ENCODE results near the gene TBX5. TPM values are rescaled to one million over a fixed set of nuclear protein-coding genes. Genes with fewer than 3 reads are reported as not detected.

Gene TBX5
- total and polyA plus RNA-seq, 9 of the 15 experiments (the other 6 are each of a cell fraction or from before 2014, with no cell fraction given), result not detected

DNA sequence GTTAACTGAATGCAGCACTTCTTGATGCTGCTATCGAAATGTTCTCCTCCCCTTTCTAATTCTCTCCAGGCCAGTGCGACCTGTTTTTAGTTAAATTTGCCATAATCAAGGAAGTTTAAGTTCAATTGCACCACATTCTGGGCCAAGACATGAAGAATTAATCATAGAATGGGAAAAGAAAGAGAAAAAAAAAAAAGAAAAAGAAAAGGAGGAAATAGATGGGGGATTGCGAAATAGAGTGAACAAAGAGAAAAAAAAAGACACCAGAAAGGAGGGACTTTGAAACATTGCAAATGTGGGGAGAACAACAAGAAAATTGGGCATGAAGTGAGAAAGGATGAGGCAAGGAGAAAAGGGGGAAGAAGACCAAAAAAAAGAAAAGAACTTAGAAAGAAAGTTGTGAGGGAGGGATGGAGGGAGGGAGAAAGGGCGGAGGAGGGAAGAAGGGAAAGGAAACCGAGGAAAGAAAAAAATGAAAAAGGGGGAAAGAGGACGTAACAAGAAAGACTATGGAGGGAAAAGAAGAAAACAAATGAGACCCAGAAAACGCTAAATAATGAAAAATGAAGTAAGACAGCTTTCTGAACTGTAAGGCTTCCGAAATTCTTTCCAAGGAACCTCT is 32.8 kb upstream of the TBX5 start:
- no peaks in the 10 kb centered on the region for H3K79me2 ChIP-seq (ENCODE audit: control insufficient read depth, insufficient read depth, low read length)
- no peaks in the 10 kb centered on the region for H3K36me3 ChIP-seq (ENCODE audit: control insufficient read depth, insufficient read depth, low read length)
- H3K4me2 ChIP-seq (ENCODE audit: insufficient read depth, low read length), result no peak overlapping the region
- no peak overlapping the region for H3K4me3 ChIP-seq
- no peaks in the 10 kb centered on the region; the same call in 1 of the 2 replicates for H4K20me1 ChIP-seq (replicated peaks; ENCODE audit: control insufficient read depth, insufficient read depth, low read length)
- no peak overlapping the region for H3K9ac ChIP-seq (ENCODE audit: insufficient read depth in 1 of 2, low read depth in 2 of 2, low read length in 2 of 2)
- POLR2A ChIA-PET, result interaction anchor here (1.4 kb wide), 1 partner anchor 13 kb away, joined by 4 read pairs; no protein-coding TSS in a partner anchor
- no TSS peak for BruUV-seq (replicated peaks)
- no peaks in the 10 kb centered on the region for H3K9me1 ChIP-seq (ENCODE audit: control insufficient read depth, insufficient read depth, low read length)
- in situ Hi-C loops (cut with MboI), result no loop called here
- intact Hi-C loops (cut with micrococcal nuclease), result no loop called here
- no peak for ATAC-seq
- H3K27ac ChIP-seq (ENCODE audit: extremely low read depth, low read depth, low read length), result no peak overlapping the region
- H3K9me3 ChIP-seq (replicated peaks; ENCODE audit: control insufficient read depth, insufficient read depth, low read depth, low read length), result no peaks in the 10 kb centered on the region
- TF ChIP-seq, protein P1, sequence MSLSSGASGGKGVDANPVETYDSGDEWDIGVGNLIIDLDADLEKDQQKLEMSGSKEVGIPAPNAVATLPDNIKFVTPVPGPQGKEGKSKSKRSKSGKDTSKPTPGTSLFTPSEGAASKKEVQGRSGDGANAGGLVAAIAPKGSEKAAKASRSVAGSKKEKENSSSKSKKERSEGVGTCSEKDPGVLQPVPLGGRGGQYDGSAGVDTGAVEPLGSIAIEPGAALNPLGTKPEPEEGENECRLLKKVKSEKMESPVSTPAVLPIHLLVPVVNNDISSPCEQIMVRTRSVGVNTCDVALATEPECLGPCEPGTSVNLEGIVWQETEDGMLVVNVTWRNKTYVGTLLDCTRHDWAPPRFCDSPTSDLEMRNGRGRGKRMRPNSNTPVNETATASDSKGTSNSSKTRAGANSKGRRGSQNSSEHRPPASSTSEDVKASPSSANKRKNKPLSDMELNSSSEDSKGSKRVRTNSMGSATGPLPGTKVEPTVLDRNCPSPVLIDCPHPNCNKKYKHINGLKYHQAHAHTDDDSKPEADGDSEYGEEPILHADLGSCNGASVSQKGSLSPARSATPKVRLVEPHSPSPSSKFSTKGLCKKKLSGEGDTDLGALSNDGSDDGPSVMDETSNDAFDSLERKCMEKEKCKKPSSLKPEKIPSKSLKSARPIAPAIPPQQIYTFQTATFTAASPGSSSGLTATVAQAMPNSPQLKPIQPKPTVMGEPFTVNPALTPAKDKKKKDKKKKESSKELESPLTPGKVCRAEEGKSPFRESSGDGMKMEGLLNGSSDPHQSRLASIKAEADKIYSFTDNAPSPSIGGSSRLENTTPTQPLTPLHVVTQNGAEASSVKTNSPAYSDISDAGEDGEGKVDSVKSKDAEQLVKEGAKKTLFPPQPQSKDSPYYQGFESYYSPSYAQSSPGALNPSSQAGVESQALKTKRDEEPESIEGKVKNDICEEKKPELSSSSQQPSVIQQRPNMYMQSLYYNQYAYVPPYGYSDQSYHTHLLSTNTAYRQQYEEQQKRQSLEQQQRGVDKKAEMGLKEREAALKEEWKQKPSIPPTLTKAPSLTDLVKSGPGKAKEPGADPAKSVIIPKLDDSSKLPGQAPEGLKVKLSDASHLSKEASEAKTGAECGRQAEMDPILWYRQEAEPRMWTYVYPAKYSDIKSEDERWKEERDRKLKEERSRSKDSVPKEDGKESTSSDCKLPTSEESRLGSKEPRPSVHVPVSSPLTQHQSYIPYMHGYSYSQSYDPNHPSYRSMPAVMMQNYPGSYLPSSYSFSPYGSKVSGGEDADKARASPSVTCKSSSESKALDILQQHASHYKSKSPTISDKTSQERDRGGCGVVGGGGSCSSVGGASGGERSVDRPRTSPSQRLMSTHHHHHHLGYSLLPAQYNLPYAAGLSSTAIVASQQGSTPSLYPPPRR (CRISPR knock-in tag; IDR thresholded peaks at IDR 0.05; ENCODE audit: borderline replicate concordance), result no peak
- no peak for TF ChIP-seq CEBPG (CRISPR knock-in tag; IDR thresholded peaks at IDR 0.05)
- peak; percentile 13 to 73; a peak in 2 of 4 replicates for TF ChIP-seq CEBPG (tag; conservative IDR thresholded peaks at IDR 0.05 in 1 of 2, IDR thresholded peaks at IDR 0.05 in 1 of 2)
- TF ChIP-seq CEBPB (tag; IDR thresholded peaks at IDR 0.05), result peak; percentile 82
- TF ChIP-seq, protein P2, sequence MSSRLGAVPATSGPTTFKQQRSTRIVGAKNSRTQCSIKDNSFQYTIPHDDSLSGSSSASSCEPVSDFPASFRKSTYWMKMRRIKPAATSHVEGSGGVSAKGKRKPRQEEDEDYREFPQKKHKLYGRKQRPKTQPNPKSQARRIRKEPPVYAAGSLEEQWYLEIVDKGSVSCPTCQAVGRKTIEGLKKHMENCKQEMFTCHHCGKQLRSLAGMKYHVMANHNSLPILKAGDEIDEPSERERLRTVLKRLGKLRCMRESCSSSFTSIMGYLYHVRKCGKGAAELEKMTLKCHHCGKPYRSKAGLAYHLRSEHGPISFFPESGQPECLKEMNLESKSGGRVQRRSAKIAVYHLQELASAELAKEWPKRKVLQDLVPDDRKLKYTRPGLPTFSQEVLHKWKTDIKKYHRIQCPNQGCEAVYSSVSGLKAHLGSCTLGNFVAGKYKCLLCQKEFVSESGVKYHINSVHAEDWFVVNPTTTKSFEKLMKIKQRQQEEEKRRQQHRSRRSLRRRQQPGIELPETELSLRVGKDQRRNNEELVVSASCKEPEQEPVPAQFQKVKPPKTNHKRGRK (tag; IDR thresholded peaks at IDR 0.05), result peak; percentile 85
- TF ChIP-seq, protein P3, sequence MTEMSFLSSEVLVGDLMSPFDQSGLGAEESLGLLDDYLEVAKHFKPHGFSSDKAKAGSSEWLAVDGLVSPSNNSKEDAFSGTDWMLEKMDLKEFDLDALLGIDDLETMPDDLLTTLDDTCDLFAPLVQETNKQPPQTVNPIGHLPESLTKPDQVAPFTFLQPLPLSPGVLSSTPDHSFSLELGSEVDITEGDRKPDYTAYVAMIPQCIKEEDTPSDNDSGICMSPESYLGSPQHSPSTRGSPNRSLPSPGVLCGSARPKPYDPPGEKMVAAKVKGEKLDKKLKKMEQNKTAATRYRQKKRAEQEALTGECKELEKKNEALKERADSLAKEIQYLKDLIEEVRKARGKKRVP (CRISPR knock-in tag; IDR thresholded peaks at IDR 0.05), result no peak
- H2AFZ ChIP-seq (ENCODE audit: low read depth, low read length), result no peak overlapping the region
- CTCF ChIA-PET (ENCODE audit: low intra/inter-chr PET ratio), result no interaction called here
- H3K27me3 ChIP-seq (ENCODE audit: control insufficient read depth in 2 of 2, insufficient read depth in 2 of 2, low read length in 2 of 2), result peaks cover 14 to 37% of the 10 kb centered on the region in 2 experiments; a peak in 4 of 5 replicates
- DNase-seq (ENCODE audit: extremely low read depth in 1 of 4, low spot score in 3 of 4), result no peak
- WGBS (ENCODE audit: insufficient coverage, low coverage, missing lambda C conversion rate), result 0% methylated on average over 5 of the region's 8 CpGs
- no peak for FAIRE-seq
- peaks cover 0 to 1% of the 10 kb centered on the region in 2 experiments; a peak in 1 of 5 replicates for H3K4me1 ChIP-seq (replicated peaks in 1 of 2; ENCODE audit: control insufficient read depth in 2 of 2, insufficient read depth in 2 of 2, low read length in 2 of 2)
